SK-N-DZ (cell line): Measurements from ENCODE around the gene ANKRD12.

Experiments
- small RNA-seq, 2 experiments: library from RNA; depleted of rRNA; stranded (forward); fragments of <200 nt; gene quantifications; one replicate each; pipeline ENCODE3, GENCODE V24; 2014

ANKRD12 gene

Small RNA genes within 50 kb of the gene (small RNA-seq; reads per million reads assigned to genes)
- gene RF00019: 0 reads per million in 2 experiments
